Fibroblast of lung (primary cell): Measurements from ENCODE around the gene KRT16. TPM values are rescaled to one million over a fixed set of nuclear protein-coding genes. Genes with fewer than 3 reads are reported as not detected.

Experiments
- DNase-seq, 2 donors: peaks; one replicate each; pipeline versions ENCODE4 v3.0.0 to v3.0.0-alpha.2; 2010; ENCODE audit warnings: low read depth in 2 of 2
- H2AFZ ChIP-seq: 2 replicates; pipeline ENCODE4 v1.5.1; 2012; ENCODE audit warnings: low read length, control low read depth, inconsistent platforms
- H3K27ac ChIP-seq: 2 replicates; pipeline ENCODE4 v1.5.1; 2011; ENCODE audit warnings: low read length, control low read depth; ENCODE audit not compliant: insufficient read depth
- H3K27me3 ChIP-seq: 2 replicates; pipeline ENCODE4 v1.5.1; 2011; ENCODE audit warnings: mild to moderate bottlenecking, low read length; ENCODE audit not compliant: control insufficient read depth, insufficient read depth
- H3K36me3 ChIP-seq: 2 replicates; pipeline ENCODE4 v1.5.1; 2011; ENCODE audit warnings: low read length; ENCODE audit not compliant: control insufficient read depth, insufficient read depth
- H3K4me1 ChIP-seq: 2 replicates; pipeline ENCODE4 v1.5.1; 2011; ENCODE audit warnings: low read length; ENCODE audit not compliant: control insufficient read depth, insufficient read depth; ENCODE audit errors: extremely low read depth
- H3K4me2 ChIP-seq: 2 replicates; pipeline ENCODE4 v1.5.1; 2011; ENCODE audit warnings: low read length, control low read depth; ENCODE audit not compliant: insufficient read depth; ENCODE audit errors: extremely low read depth
- H3K4me3 ChIP-seq, 4 experiments: fragments of 200-600 bp in 1 of 4; sonication (generic) in 1 of 4; replicated peaks in 1 of 4; 2 replicates each; pipeline ENCODE4 v1.5.1; 2011 to 2016; ENCODE audit warnings: low read length in 4 of 4, low read depth in 3 of 4, mild to moderate bottlenecking in 3 of 4, control low read depth in 2 of 4, inconsistent platforms in 1 of 4, mixed read lengths in 1 of 4; ENCODE audit not compliant: insufficient read depth in 1 of 4; ENCODE audit errors: control extremely low read depth in 1 of 4
- H3K79me2 ChIP-seq: 2 replicates; pipeline ENCODE4 v1.5.1; 2012; ENCODE audit warnings: mild to moderate bottlenecking, low read length, inconsistent platforms; ENCODE audit not compliant: control insufficient read depth, insufficient read depth
- H3K9ac ChIP-seq: 2 replicates; pipeline ENCODE4 v1.5.1; 2011; ENCODE audit warnings: mild to moderate bottlenecking, low read length, control low read depth; ENCODE audit not compliant: insufficient read depth
- H3K9me3 ChIP-seq: 2 replicates; pipeline ENCODE4 v1.5.1; 2012; ENCODE audit warnings: low read depth, low read length; ENCODE audit not compliant: control insufficient read depth, insufficient read depth
- H4K20me1 ChIP-seq: 2 replicates; pipeline ENCODE4 v1.5.1; 2011; ENCODE audit warnings: low read length; ENCODE audit not compliant: control insufficient read depth, insufficient read depth; ENCODE audit errors: extremely low read depth
- CTCF ChIP-seq, 2 donors: IDR thresholded peaks in 1 of 2; conservative IDR thresholded peaks in 1 of 2; 1 replicate in 1 of 2; 2 replicates in 1 of 2; pipeline ENCODE4 v1.5.1; 2011 to 2012; ENCODE audit warnings: low read length in 2 of 2, control low read depth in 1 of 2, inconsistent platforms in 1 of 2, low read depth in 1 of 2, mild to moderate bottlenecking in 1 of 2
- EZH2 ChIP-seq: IDR thresholded peaks from 2 replicates; pipeline ENCODE4 v1.5.1; 2012; ENCODE audit warnings: low read length, control low read depth, mild to moderate bottlenecking; ENCODE audit errors: missing control alignments
- polyA plus RNA-seq, 2 donors: library from polyadenylated mRNA; depleted of rRNA in 1 of 2; stranded (reverse) in 1 of 2; unstranded in 1 of 2; fragments of >200 nt; gene quantifications; 2 replicates each; pipeline ENCODE4 v1.2.1, GENCODE V29; 2011 to 2012; ENCODE audit warnings: missing spikeins in 1 of 2
- total RNA-seq: library from RNA; depleted of rRNA; stranded (reverse); fragments of >200 nt; gene quantifications from 2 replicates; pipeline ENCODE4 v1.2.1, GENCODE V29; 2014

KRT16 gene
- total and polyA plus RNA-seq, 2 donors (not counting 1 experiment from before 2014, with no cell fraction given) = 0.09 TPM; not detected in 1

DNA sequence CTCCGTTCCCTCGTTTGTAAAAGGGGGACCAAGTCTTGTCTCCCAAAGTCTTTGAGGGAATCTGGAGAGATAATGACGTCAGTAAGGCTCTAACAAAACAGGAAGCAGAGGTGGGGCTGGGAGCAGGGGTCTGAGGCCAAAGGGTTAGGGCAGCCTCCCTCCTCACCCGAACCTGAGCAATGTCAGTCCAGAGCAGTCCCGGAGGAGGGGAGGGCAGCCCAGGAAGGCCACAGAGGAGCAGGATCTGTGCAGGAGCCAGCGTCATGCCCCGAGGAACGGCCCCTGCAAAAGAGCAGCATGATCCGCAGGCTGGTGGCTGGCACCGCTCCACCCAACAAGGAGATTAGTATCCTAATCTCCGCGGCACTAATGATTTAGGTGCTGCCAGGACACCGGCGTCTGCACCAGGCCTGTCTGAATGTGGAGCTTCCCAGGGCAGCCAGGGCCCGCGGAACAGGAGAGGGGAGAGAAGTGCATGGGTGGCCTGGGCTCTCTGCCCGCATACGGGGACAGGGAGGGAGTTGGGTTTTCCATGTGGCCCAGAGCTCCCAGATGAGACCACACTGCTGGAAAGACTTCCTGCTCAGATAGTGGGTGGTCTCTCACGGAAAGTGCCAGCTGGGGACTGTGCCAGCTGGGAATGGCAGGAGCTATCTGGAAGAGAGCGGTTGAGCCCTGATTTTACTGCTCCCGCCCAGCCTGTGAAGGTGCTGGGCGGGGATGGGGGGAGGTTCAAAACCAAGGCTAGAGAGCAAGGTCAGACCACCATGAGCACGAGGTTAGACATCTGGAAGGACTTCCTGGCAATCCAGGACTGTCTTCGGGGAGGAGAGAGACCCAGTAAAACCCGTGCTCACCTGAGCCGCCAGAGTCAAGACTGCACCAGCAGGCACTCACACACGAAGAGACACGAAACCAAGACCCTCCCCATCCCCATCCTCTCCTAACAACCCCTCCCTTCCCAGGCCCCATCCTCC lies 22.8 kb upstream of the KRT16 start:
- Histone ChIP-seq H3K9me3 (no peaks in the 10 kb centered on the region), H3K27me3 (peaks cover 4% of the 10 kb centered on the region), H3K36me3 (no peaks in the 10 kb centered on the region), H4K20me1 (no peaks in the 10 kb centered on the region), H3K4me1 (no peaks in the 10 kb centered on the region), H2AFZ (peak overlapping the region; percentile 73), H3K27ac (no peak overlapping the region), H3K4me2 (peak overlapping the region; percentile 25), H3K4me3 (no peak overlapping the region), H3K79me2 (no peaks in the 10 kb centered on the region), H3K9ac (no peak overlapping the region)
- TF ChIP-seq CTCF (conservative IDR thresholded peaks at IDR 0.05 in 1 of 2, IDR thresholded peaks at IDR 0.05 in 1 of 2; ENCODE audit: low read depth in 1 of 2, low read length in 2 of 2) (no peak), EZH2 (no peak)
- no peak for DNase-seq

DNA sequence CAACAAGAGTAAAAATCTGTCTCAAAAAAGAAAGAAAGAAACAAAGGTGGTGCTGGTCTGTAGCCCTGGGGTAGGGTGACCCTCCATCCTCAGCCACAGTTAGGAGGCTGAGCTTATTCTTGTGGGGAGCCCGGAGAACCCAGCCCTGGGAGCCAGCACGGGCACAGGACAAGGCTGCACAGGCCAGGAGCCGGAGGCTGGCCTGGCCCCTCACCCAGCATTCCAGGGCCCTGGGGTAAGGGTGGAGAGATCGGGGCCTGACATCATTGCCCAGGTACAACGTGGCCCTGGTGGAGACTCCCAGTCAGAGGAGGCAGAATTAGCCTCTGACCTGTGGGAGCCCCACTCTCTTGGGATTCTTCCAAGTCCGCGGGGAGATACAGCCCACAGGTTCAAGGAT lies 22.1 kb upstream of the KRT16 start:
- no peak overlapping the region for H3K27ac ChIP-seq
- H2AFZ ChIP-seq = peak overlapping the region; percentile 73

More for the DNA sequence above, 22.1 kb upstream of the KRT16 start:
- no peak overlapping the region for H3K9ac ChIP-seq
- no peaks in the 10 kb centered on the region for H3K36me3 ChIP-seq
- H3K9me3 ChIP-seq = no peaks in the 10 kb centered on the region
- no peak for TF ChIP-seq EZH2
- no peak for TF ChIP-seq CTCF (conservative IDR thresholded peaks at IDR 0.05 in 1 of 2, IDR thresholded peaks at IDR 0.05 in 1 of 2; ENCODE audit: low read depth in 1 of 2, low read length in 2 of 2)
- no peaks in the 10 kb centered on the region for H3K4me1 ChIP-seq
- H3K4me3 ChIP-seq = no peak overlapping the region
- H4K20me1 ChIP-seq = no peaks in the 10 kb centered on the region
- H3K27me3 ChIP-seq = peaks cover 4% of the 10 kb centered on the region
- no peak overlapping the region for H3K4me2 ChIP-seq
- DNase-seq = no peak
- no peaks in the 10 kb centered on the region for H3K79me2 ChIP-seq
